Prostate gland (tissue), 2 donors: ENCODE results near the gene FGGY. TPM values are rescaled to one million over a fixed set of nuclear protein-coding genes. Genes with fewer than 3 reads are reported as not detected.
A peak's percentile ranks its signal among the peaks of the same experiment; 100 is the strongest.

Source experiments
- DNase-seq: peaks from one replicate; pipeline ENCODE4 v3.0.0-alpha.2; 2019; ENCODE audit warnings: low spot score
- H3K27ac ChIP-seq, 2 donors: fragments of 200-600 bp; sonication (generic); 2 replicates each; pipeline ENCODE4 v1.5.1; 2017 to 2019
- H3K27me3 ChIP-seq: fragments of 200-600 bp; sonication (generic); replicated peaks from 2 replicates; pipeline ENCODE4 v1.5.1; 2019; ENCODE audit not compliant: insufficient read depth
- H3K36me3 ChIP-seq, 2 donors: fragments of 200-600 bp; sonication (generic); 1 replicate in 1 of 2; 2 replicates in 1 of 2; pipeline versions ENCODE4 v1.5.1 to v1.8.1; 2017 to 2019
- H3K4me1 ChIP-seq: fragments of 200-600 bp; sonication (generic); replicated peaks from 2 replicates; pipeline ENCODE4 v1.5.1; 2019
- H3K4me3 ChIP-seq, 2 donors: fragments of 200-600 bp; sonication (generic); 2 replicates each; pipeline ENCODE4 v1.5.1; 2017 to 2019
- H3K9me3 ChIP-seq: fragments of 200-600 bp; sonication (generic); 2 replicates; pipeline ENCODE4 v1.5.1; 2017
- POLR2A ChIP-seq: fragments of 450-650 bp; IDR thresholded peaks from one replicate; pipeline ENCODE4 v1.6.1; 2016; ENCODE audit warnings: antibody characterized with exemption, mild to moderate bottlenecking
- POLR2AphosphoS5 ChIP-seq: sonication (generic); formaldehyde crosslinking; IDR thresholded peaks from one replicate; pipeline ENCODE4 v1.6.1; 2017; ENCODE audit warnings: antibody characterized with exemption
- WGBS: methylation state at CpG from one replicate; pipeline ENCODE4 v1.1.5; 2018; 5-methylcytosine and 5-hydroxymethylcytosine counted together
- intact Hi-C: fragments of 100-400 bp; cut with DNase I; formaldehyde crosslinking; loops from one replicate; pipeline ENCODE4 v1.14.2; 2022
- total RNA-seq, 2 donors: library from RNA; depleted of rRNA; stranded (reverse); fragments of >200 nt; gene quantifications; one replicate each; pipeline ENCODE4 v1.1.0, GENCODE V29; 2016
- TF ChIP-seq, protein P1 (sequence below), 4 experiments: fragments of 200-600 bp in 2 of 4; fragments of 450-650 bp in 2 of 4; sonication (generic) in 2 of 4; IDR thresholded peaks; 1 replicate in 3 of 4; 2 replicates in 1 of 4; pipeline ENCODE4 v1.5.1; 2016 to 2019; ENCODE audit warnings: antibody characterized with exemption in 4 of 4, mild to moderate bottlenecking in 2 of 4, moderate library complexity in 2 of 4

FGGY gene
- total RNA-seq, 2 donors from 2014 or later: 28.6 to 32.2 TPM

DNA sequence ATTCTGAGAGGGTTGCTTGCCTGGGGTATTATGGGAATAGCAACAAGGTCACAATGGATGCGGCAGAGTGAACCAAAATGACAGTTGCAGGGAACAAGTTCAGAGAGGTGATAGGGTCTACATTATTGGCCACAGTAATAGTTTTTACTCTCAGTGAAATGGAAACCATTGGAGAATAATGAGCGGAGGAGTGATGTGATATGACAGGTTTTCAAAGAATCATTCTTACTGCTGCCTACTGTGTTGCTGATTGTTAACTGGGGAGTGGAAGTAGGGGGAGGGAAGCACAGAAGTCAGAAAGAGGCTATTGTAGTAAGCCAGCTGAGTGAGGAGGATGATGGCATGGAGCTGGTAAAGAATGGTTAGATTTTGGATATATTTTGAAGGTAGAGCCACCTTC is 322.7 kb downstream of the FGGY start:
- Histone ChIP-seq H3K9me3 (no peaks in the 10 kb centered on the region), H3K27me3 (no peaks in the 10 kb centered on the region), H3K4me3 (no peak overlapping the region), H3K4me1 (no peaks in the 10 kb centered on the region), H3K27ac (no peak overlapping the region), H3K36me3 (no peaks in the 10 kb centered on the region)
- TF ChIP-seq POLR2AphosphoS5 (no peak), POLR2A (no peak)
- TF ChIP-seq, protein P1, sequence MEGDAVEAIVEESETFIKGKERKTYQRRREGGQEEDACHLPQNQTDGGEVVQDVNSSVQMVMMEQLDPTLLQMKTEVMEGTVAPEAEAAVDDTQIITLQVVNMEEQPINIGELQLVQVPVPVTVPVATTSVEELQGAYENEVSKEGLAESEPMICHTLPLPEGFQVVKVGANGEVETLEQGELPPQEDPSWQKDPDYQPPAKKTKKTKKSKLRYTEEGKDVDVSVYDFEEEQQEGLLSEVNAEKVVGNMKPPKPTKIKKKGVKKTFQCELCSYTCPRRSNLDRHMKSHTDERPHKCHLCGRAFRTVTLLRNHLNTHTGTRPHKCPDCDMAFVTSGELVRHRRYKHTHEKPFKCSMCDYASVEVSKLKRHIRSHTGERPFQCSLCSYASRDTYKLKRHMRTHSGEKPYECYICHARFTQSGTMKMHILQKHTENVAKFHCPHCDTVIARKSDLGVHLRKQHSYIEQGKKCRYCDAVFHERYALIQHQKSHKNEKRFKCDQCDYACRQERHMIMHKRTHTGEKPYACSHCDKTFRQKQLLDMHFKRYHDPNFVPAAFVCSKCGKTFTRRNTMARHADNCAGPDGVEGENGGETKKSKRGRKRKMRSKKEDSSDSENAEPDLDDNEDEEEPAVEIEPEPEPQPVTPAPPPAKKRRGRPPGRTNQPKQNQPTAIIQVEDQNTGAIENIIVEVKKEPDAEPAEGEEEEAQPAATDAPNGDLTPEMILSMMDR (IDR thresholded peaks at IDR 0.05): no peak
- no peak for DNase-seq
- 92% methylated on average over 2 of the region's 2 CpGs for WGBS
- intact Hi-C loops: no loop called here

DNA sequence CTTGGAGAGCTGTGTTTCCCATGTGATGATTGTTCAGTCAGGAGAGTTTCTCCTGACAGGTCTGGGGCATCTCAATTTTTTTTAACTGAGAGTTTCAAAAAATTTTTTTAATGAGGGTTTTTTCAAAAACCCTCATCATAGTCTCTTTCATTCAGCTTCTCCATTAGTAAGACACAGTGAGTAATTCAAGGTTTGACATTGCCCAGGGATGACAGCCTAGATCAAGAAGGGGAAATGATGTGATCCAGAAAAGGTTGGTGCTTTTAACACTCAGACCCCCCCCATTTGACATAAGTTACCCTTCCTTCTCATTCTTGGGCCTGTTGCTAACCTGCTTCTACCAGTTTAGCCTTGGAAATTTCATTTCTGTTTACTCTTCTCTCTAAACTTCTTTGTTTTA is 328.5 kb downstream of the FGGY start:
- Histone ChIP-seq H3K36me3 (no peaks in the 10 kb centered on the region), H3K27ac (no peak overlapping the region), H3K9me3 (no peaks in the 10 kb centered on the region), H3K4me3 (no peak overlapping the region), H3K4me1 (no peaks in the 10 kb centered on the region), H3K27me3 (no peaks in the 10 kb centered on the region)
- TF ChIP-seq POLR2AphosphoS5 (no peak), POLR2A (no peak)
- TF ChIP-seq, protein P1 (IDR thresholded peaks at IDR 0.05): no peak
- intact Hi-C loops: no loop called here
- no peak for DNase-seq

DNA sequence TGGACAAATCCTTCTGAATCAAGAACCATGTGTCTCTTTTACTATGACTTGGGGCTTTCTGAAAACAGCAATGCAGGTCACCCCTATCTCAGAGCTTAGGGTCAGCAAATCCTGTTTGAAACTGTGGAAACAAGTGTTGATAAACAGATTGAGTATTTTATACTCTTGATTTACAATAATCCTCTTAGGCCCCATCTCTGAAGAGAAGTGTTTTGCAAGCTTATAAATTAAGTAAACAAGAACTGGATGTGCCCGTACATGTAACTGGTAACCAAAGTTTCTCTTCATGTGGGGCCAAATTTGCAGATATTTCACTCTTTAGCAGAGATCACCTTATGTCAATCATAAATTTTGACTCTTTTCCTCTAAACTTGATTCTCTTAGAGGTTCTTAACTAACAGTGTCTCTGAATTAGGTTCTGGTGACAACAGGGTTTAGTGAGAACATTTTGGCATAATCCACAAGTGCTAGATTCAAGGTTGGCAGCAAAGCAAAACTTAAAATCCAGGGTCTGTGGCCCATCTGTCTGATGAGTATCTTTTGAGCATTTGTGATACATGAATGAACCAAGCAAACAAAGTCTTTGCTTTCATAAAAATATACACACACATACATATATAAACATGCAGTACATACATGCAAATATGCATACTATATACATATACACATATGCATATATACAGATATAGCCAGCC is 334.8 kb downstream of the FGGY start:
- Histone ChIP-seq H3K27me3 (no peaks in the 10 kb centered on the region), H3K36me3 (no peaks in the 10 kb centered on the region), H3K9me3 (no peaks in the 10 kb centered on the region), H3K27ac (peak overlapping the region in 1 of 2 donors; percentile 20), H3K4me1 (peaks cover 5% of the 10 kb centered on the region), H3K4me3 (no peak overlapping the region)
- intact Hi-C loops: no loop called here
- DNase-seq: peak; percentile 33
- TF ChIP-seq, protein P1 (IDR thresholded peaks at IDR 0.05): no peak
- TF ChIP-seq POLR2A: no peak
- TF ChIP-seq POLR2AphosphoS5: peak; percentile 76
- 17% methylated on average over 1 of the region's 1 CpG for WGBS

DNA sequence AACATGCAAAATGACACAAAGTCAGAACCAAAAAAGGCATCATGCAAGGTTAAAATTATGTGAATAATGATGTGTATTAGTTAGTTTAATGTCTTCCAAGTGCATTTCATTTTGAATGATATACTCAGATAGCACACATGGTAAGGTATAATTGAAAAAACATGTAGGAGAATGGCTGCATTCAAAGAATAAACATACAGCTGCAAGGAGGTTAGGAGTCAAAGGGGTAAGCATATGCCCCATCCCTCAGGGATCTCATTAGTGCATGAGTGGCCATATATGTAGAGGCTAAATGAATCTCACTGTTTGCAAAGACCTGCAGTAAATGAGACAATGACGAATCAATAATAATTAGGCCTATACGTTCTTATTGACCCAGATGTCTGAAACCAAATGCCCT is 338.2 kb downstream of the FGGY start:
- H3K9me3 ChIP-seq: no peaks in the 10 kb centered on the region
- no peak overlapping the region for H3K4me3 ChIP-seq
- intact Hi-C loops: no loop called here
- H3K27me3 ChIP-seq: no peaks in the 10 kb centered on the region
- DNase-seq: no peak
- 95% methylated on average over 2 of the region's 2 CpGs for WGBS
- H3K36me3 ChIP-seq: no peaks in the 10 kb centered on the region
- peaks cover 5% of the 10 kb centered on the region for H3K4me1 ChIP-seq
- no peak overlapping the region for H3K27ac ChIP-seq
- TF ChIP-seq POLR2AphosphoS5: no peak
- TF ChIP-seq POLR2A: no peak
- TF ChIP-seq, protein P1 (IDR thresholded peaks at IDR 0.05): no peak

DNA sequence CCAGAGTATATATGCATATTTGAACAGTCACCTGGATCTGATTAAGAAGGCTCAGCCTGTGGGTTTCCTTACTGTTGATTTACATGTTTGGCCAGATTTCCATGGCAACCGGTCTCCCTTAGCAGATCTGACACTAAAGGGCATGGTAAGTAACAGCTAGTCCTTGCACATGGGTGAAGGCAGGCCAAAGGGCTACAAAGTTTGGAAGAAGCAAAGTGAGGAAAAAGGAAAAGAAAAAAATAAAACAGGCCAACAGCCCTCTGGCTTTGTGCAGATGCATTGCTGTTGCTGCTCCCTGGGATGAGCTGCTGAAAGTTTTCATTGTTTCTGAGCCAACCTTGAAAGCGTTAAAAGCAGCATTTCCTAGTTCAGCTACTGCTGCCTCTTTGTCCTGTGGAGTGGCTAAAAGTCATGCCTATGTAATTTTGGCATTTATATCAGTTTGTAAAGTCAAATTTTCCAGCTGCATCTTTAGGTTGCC is 341.4 kb downstream of the FGGY start:
- no peak overlapping the region for H3K4me3 ChIP-seq
- WGBS: 43% methylated on average over 2 of the region's 2 CpGs
- TF ChIP-seq POLR2AphosphoS5: no peak
- no peak overlapping the region for H3K27ac ChIP-seq
- no peaks in the 10 kb centered on the region for H3K9me3 ChIP-seq
- H3K36me3 ChIP-seq: no peaks in the 10 kb centered on the region
- H3K27me3 ChIP-seq: no peaks in the 10 kb centered on the region
- DNase-seq: no peak
- no peaks in the 10 kb centered on the region for H3K4me1 ChIP-seq
- intact Hi-C loops: no loop called here
